Left forelimb (tissue), 1 donor: ENCODE measurements around the gene FICD.

Experiments used
- DNase-seq: peaks from one replicate; pipeline ENCODE4 v3.0.0-alpha.2; 2018; ENCODE audit warnings: low spot score

The FICD gene

DNA sequence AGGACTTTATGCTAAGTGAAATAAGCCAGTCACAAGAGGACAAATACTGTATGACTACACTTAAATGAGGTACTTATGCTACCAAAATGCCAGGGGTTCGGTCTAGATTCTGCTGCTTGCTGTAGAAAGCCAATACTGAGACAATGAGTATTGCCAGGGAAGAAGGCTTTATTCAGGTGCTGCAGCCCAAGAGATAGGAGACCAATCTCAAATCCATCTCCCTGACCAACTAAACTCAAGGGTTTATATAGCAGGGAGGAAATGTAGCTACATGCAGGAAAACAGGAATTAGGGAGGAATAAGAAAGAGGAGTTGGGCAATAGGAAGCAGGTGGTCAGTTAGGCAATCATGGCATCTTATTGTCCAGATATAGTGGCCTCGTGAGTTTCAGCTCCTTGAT is 12.2 kb upstream of the FICD start:
- no peak for DNase-seq

- no peak for DNase-seq
These were observed 9.9 kb upstream of the FICD start for GRCh38 chr12:108505129-108505528.

DNA sequence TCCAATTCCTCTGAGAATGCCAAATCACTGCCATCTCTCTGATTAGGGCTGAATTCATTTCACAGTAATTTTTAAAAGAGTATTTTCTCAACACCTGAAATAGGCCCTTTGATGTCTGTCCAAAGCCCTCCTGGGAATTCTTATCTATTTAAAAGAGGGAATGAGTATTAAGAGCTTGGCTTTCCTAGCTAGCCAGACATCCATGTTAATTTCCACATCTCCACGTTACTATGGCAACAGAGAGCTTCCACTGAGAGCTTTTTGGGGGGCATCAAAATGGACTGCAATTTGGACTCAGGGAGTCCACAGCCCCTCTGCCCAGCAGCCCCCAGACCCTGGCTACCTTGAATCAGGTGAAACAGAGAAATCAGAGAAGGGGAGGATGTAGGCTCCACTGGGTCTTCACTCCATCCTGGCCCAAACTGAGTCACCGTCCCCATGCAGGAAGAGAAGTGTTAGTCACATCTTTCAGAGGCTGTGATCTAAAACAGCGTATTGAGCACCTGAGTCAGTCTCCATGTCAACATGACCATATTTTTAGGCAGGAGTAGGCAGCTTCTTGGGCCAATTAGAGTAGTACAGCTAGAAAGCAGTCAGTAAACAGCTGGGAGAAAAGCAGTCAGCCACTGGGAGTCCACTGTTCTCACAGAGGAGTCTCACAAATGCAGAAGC is 7.0 kb upstream of the FICD start:
- DNase-seq: peak; percentile 33

GRCh38 chr12:108509806-108510205 is 5.3 kb upstream of the FICD start:
- DNase-seq: no peak

- no peak for DNase-seq
These were observed 4.2 kb upstream of the FICD start for GRCh38 chr12:108510836-108511235.

DNA sequence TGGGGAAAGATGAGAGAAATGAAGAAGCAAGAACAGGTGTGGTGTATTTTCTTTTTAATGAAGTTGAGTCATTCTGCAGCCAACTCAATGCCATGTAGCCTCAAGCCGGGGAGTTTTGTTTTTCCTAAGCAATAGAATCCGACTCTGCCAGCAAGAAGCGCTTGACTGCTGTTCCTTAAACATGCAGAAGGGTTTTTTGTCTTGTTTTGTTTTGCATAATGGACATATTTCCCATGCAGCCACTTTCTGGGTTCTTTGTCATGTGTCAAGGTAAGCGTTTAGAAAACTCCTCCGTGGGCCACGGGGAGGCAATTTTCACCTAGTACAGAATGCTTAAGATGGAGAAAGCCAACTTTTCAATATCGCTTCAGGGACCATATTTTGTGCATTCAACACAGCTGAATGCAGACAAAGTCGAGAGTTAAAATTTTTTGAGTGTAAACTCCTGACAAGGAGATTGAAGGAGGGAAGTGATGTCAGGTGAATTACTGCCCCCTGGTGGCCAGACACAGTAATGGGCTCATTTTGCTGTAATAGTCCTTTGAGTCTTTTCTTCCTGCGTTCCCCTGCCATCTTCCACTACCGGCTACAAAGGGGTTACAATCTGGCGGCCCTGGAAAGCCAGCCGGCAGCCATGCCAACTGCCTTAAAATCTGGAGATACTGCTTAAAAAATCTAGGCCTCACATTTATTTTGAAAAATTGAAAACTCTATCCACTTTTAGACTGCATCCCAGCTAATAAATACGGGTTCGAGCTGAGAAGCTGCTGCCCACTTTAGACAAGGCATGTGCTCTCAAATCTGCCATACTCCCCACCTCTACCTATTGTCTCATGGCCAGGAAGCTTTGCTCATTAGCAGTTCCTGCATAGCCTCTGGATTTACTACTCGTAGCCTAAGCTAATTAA is 3.2 kb upstream of the FICD start:
- peak; percentile 78 for DNase-seq

DNA sequence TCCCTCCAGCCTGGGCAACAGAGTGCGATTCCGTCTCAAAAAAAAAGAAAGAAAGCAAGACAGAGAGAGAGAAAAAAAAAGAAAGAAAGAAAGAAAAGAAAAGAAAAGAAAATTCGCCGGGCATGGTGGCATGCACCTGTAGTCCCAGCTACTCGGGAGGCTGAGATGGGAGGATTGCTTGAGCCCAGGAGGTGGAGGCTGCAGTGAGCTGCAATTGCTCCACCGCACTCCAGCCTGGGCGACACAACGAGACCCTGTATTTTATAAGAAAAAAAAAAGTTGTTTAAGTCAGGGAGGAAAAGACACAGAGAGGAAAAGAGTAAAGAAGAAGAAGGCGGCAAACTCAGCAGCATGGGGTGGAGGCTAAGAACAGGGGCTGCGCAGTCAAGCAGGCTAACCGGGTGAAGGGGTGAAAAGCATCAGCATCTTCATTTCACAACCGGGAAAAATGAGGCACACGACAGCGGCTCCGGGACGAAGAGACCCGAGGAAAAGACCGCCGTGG is 557 bp upstream of the FICD start:
- DNase-seq: no peak

GRCh38 chr12:108515916-108516315 is 839 bp downstream of the FICD start:
- no peak for DNase-seq

DNA sequence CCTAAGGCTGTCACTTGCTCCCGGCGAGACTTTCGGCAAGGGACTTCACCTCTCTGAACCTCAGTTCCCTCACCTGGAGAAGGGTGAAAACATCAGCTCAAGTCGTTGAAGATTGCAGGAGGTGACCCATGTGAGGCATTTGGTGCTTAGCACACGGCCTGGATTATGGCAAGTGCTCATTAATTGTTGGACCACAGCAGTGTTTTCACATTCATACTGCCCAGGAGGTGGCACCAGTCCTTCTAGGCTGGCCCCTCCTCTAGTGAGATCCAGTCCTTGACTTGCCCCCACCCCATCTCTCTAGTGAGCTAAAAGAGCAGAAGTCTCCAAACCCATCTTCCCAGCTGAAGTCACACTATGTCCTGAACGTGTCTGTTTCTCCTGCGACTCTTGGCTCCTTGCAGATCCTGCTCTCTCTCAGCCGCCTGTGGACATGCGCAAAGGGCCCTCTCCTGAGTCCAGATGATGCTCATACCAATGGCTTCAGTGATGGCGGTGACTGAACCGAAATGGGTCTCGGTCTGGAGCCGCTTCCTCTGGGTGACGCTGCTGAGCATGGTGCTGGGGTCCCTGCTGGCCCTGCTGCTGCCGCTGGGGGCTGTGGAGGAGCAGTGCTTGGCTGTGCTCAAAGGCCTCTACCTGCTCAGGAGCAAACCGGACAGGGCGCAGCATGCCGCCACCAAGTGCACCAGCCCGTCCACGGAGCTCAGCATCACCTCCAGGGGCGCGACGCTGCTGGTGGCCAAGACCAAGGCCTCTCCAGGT is 1.6 kb downstream of the FICD start:
- no peak for DNase-seq

- DNase-seq: no peak
These were observed 2.4 kb downstream of the FICD start for GRCh38 chr12:108517288-108518100.

DNA sequence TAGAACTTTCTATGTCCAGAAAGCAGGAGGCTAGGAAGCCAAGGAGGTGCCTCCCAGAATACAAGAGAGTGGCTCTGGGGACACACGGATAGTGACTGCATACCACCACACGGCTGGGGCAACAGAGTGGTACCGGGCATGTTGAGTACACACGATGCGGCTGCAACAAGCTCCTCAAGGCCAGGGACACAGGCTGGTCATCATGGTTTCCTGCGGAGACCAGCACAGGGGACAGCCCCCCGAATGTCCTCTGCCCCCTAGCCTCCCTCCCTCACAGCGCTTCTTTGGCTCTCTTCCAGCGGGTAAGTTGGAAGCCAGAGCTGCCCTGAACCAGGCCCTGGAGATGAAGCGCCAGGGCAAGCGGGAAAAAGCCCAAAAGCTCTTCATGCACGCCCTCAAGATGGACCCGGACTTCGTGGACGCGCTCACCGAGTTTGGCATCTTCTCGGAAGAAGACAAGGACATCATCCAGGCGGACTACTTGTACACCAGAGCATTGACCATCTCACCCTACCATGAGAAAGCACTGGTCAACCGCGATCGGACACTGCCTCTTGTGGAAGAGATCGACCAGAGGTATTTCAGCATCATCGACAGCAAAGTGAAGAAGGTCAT is 3.1 kb downstream of the FICD start:
- DNase-seq: no peak

DNA sequence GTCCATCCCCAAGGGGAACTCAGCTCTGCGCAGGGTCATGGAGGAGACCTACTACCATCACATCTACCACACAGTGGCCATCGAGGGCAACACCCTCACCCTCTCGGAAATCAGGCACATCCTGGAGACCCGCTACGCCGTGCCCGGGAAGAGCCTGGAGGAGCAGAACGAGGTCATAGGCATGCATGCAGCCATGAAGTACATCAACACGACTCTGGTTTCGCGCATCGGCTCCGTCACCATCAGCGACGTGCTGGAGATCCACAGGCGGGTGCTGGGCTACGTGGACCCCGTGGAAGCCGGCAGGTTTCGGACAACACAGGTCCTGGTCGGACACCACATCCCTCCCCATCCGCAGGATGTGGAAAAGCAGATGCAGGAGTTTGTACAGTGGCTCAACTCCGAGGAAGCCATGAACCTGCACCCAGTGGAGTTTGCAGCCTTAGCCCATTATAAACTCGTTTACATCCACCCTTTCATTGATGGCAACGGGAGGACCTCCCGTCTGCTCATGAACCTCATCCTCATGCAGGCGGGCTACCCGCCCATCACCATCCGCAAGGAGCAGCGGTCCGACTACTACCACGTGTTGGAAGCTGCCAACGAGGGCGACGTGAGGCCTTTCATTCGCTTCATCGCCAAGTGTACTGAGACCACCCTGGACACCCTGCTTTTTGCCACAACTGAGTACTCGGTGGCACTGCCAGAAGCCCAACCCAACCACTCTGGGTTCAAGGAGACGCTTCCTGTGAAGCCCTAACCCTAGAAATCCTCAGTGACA is 3.8 kb downstream of the FICD start:
- DNase-seq: no peak

DNA sequence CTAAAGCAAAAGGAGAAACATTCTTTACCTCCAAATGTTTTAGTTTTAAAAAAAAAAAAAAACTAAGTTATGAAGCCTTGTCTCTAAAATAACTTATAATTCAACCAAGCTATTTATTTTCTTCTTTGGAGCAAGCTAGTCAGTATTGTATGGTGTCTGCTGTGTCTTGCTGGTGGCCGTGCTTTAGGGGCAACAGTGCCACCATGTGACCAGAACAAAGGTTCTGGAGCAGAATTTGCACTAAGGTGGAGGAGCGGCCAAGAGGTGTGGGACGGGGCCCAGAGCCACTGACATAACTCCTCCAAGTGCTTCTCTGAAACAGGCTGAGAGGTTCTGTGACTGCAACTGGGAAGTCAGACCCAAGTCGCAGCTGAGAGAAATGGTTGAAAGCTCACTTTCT is 4.5 kb downstream of the FICD start:
- DNase-seq: no peak

GRCh38 chr12:108523365-108523764 is 8.3 kb downstream of the FICD start:
- DNase-seq: no peak

DNA sequence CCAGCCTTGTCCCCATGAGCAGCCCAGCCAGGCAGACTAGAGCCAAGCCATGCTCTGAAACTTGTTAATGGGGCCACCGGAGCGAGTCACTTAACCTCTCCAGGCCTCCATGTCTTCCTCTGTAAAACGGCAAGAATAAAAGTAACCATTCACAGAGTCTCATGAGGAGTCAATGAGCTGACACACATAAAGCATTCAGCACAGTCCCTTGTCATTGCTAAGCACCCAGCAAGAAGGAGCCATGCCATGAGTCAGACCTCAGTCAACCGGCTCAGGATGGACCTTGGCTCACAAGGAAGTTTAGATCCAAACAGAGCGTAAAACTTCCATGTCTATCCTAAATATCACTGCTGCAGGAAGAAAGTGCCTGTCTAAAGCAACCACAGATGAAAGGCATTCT is 10.6 kb downstream of the FICD start:
- no peak for DNase-seq

DNA sequence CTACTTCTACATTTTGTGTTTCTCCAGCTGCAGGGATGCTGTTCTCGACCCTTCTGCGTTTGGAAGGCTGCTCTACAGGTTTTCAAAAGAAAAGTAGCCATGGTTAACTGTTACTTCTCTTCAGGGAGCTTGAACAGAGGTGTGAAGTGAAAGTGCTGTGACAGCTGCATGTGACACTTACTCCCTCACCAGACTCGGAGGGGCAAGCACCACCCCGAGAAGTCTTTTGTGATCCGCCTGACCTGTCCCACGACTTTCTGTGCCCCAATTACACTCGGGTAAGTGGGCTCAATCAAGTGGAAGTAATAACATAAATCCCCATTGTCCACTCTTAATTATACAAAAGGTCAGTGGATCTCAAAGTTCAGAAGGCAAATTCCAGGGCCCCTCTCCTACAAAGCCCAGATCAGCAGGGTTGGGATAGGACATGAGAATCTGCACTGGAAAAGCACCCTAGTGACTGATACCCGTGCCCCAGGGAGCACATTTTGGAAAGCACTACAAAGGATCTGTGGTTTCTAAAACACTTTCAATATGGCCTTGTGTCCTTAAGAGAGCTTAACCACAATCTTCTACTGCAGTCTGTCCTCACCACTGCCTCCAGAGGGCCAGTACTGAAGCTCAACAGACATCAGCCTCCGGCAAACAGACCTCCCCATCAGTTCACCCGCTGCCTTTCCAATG is 11.5 kb downstream of the FICD start:
- DNase-seq: no peak

DNA sequence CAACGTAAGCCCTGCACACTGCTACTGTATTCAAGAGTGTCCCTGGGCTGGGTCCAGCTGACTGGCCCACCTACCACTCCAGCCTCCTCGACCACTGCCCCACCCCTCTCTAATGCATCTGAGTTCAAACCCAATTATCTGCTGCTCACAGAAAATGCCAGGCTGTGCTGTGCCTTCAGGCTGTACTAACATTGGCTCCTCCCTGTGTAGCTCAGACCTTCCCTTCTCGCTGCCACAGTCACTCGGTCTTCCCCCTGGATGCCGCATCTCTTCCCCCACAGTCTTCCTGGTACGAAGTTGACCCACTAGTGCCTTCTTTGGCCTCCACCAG is 12.1 kb downstream of the FICD start:
- DNase-seq: no peak

- no peak for DNase-seq
These were observed 15.1 kb downstream of the FICD start for GRCh38 chr12:108530161-108530560.

DNA sequence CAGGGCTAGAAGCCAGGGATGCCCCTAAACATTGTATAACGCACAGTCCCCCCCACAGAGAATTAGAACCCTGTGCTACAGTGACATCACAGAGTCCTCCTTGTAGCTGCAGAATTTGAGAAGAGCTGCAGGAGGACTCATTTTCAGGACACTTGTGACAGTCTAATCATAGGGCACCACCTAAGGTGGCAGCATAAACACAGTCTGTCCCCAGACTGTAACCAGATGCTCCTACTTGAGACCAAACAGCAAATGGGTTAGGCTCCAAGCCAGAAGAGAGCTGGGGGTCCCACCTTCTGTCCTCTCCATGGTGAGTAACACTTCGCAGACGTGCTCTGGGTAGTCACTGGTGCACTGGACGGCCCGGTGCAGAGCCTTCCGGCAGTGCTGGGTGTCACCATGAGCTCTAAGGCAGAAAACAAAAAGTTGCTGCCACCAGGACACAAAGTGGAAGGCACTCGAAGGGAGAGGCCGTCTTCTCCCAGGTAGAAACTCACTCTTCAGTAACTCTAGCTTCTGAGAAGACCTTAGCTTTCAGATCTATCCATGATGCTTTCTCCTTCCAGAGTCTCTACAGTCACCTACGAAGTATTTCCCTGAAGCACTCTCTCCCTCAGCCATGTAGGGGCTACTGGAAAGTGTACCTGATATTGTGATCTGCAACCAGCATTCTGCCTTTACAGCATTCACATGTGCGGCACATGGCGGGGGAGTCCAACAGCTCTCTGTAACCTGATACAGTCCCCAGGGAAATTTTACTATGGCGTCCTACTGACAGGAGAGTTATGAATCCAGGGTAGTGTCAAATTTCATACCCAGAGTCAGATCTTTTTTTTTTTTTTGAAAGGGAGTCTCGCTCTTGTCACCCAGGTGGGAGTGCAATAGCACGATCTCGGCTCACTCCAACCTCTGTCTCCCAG is 17.1 kb downstream of the FICD start:
- DNase-seq: no peak
